Neural progenitor cell (in vitro differentiated cells): ENCODE results near the gene HES3. TPM values are rescaled to one million over a fixed set of nuclear protein-coding genes. Genes with fewer than 3 reads are reported as not detected.

ENCODE experiments used
- DNase-seq: peaks from one replicate; pipeline ENCODE4 v3.0.0-alpha.2; 2016; ENCODE audit warnings: low spot score
- H2AFZ ChIP-seq: fragments of 200-600 bp; sonication (generic); replicated peaks from 2 replicates; pipeline ENCODE4 v1.6.1; 2016; ENCODE audit warnings: antibody characterized with exemption
- H3F3A ChIP-seq: fragments of 200-600 bp; sonication (generic); 2 replicates; pipeline ENCODE4 v1.6.1; 2016; ENCODE audit warnings: antibody characterized with exemption, low read depth
- H3K27ac ChIP-seq: fragments of 200-600 bp; sonication (generic); 2 replicates; pipeline ENCODE4 v1.5.1; 2016; ENCODE audit warnings: mild to moderate bottlenecking
- H3K27me3 ChIP-seq: fragments of 200-600 bp; sonication (generic); 2 replicates; pipeline ENCODE4 v1.6.1; 2016; ENCODE audit warnings: mild to moderate bottlenecking, moderate library complexity
- H3K36me3 ChIP-seq: fragments of 200-600 bp; sonication (generic); 2 replicates; pipeline ENCODE4 v1.5.1; 2016
- H3K4me1 ChIP-seq: fragments of 200-600 bp; sonication (generic); 2 replicates; pipeline ENCODE4 v1.6.1; 2016; ENCODE audit warnings: mixed run types
- H3K4me2 ChIP-seq: fragments of 200-600 bp; sonication (generic); 2 replicates; pipeline ENCODE4 v1.6.1; 2016
- H3K4me3 ChIP-seq: fragments of 200-600 bp; sonication (generic); 2 replicates; pipeline ENCODE4 v1.5.1; 2016
- H3K79me2 ChIP-seq: fragments of 200-600 bp; sonication (generic); 2 replicates; pipeline ENCODE4 v1.6.1; 2016; ENCODE audit warnings: low read depth
- H3K9ac ChIP-seq: fragments of 200-600 bp; sonication (generic); 2 replicates; pipeline ENCODE4 v1.6.1; 2016
- H3K9me3 ChIP-seq: fragments of 200-600 bp; sonication (generic); 2 replicates; pipeline ENCODE4 v1.5.1; 2016; ENCODE audit warnings: low read depth
- H4K20me1 ChIP-seq: fragments of 200-600 bp; sonication (generic); 2 replicates; pipeline ENCODE4 v1.6.1; 2016; ENCODE audit warnings: low read depth
- H3K27ac Mint-ChIP-seq: 3 replicates; pipeline ENCODE4 v1.8.0; 2021; ENCODE audit warnings: mixed read lengths
- H3K27me3 Mint-ChIP-seq: 2 replicates; pipeline ENCODE4 v1.8.0; 2022; ENCODE audit warnings: low read depth, mild to moderate bottlenecking, inconsistent platforms, moderate library complexity, mixed read lengths; ENCODE audit not compliant: insufficient read depth
- H3K36me3 Mint-ChIP-seq: 3 replicates; pipeline ENCODE4 v1.8.0; 2021; ENCODE audit warnings: mixed read lengths
- H3K4me1 Mint-ChIP-seq: 3 replicates; pipeline ENCODE4 v1.8.0; 2021; ENCODE audit warnings: mixed read lengths
- H3K4me3 Mint-ChIP-seq: 3 replicates; pipeline ENCODE4 v1.8.0; 2021; ENCODE audit warnings: mild to moderate bottlenecking, moderate library complexity, mixed read lengths
- H3K9me3 Mint-ChIP-seq: 3 replicates; pipeline ENCODE4 v1.8.0; 2020; ENCODE audit warnings: mixed read lengths
- EZH2 ChIP-seq: fragments of 200-600 bp; sonication (generic); IDR thresholded peaks from 2 replicates; pipeline ENCODE4 v1.6.1; 2017; ENCODE audit warnings: antibody characterized with exemption, mild to moderate bottlenecking, moderate library complexity
- EZH2phosphoT487 ChIP-seq: fragments of 200-600 bp; sonication (generic); IDR thresholded peaks from 2 replicates; pipeline ENCODE4 v1.6.1; 2017; ENCODE audit warnings: antibody characterized with exemption
- total RNA-seq: library from RNA; depleted of rRNA; stranded (reverse); fragments of >200 nt; gene quantifications from 2 replicates; pipeline ENCODE4 v1.2.3, GENCODE V29; 2015; ENCODE audit warnings: low replicate concordance
- TF ChIP-seq, protein P1 (sequence below): fragments of 200-600 bp; sonication (generic); IDR thresholded peaks from 2 replicates; pipeline ENCODE4 v1.5.1; 2017; ENCODE audit warnings: antibody characterized with exemption, mild to moderate bottlenecking

HES3 gene
- total RNA-seq, 1 donor from 2014 or later = 5.5 TPM

DNA sequence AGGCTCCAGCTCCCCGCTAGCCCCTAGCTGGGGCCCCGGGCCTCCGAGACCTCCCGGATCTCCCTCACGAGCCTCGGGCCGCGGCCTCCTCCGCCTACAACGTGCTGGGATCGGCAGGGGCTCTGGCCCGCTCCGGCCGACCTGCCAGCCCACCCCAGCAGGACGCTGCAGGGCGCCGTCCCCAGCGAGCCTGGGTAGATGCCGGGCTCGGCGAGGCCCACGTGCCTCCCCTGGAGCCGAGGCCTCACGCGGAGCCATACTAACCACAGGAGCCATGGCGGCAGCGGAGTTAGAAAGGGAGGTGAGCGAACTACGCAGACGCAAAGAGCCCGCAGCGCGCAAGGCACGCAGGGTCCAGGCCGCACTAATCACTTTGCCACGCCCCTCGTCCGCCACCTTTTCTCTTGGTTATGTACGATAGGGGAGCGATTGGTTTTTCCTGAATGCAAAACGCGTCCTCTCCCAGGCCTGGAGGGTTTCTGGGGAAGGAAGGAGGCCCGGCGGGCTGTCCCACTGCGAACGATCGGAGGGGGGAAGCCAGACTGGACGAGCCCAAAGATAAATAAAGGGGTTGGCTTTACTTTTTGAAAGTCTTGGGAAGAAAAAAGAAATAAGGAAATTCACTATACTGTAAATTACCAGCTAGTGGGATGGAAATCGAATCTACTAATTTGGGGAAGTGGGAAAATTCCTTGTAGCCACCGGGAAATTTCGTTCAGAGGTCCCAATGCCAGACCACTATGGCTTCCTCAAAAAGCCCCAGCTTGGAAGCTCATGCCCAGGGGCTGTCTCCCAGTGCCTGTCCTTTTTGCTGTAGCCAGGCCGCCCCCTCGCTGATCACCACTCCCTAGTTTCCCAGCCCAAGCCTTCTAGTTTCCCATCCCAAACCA, 44.4 kb upstream of the HES3 start, which contains the start of gene RPL22:
TSS of gene RPL22 (minus strand) at position 298 of the 890 bp plus-strand sequence. CDS start at position 276, 22 bp downstream.
- Histone ChIP-seq H3K9me3 (no peaks in the 10 kb centered on the region), H3K27ac (peak within 1 kb of the TSS; percentile 18), H3K9ac (peak within 1 kb of the TSS; percentile 92), H2AFZ (peak within 1 kb of the TSS; percentile 45), H3K27me3 (no peaks in the 10 kb centered on the region), H3K79me2 (peaks cover 49% of the 10 kb centered on the region), H3F3A (peaks cover 20% of the 10 kb centered on the region), H3K36me3 (peaks cover 7% of the 10 kb centered on the region), H3K4me3 (peak within 1 kb of the TSS; percentile 84), H3K4me1 (peaks cover 19% of the 10 kb centered on the region), H4K20me1 (peaks cover 45% of the 10 kb centered on the region), H3K4me2 (peak within 1 kb of the TSS; percentile 93)
- Mint-ChIP-seq H3K36me3 (peaks cover 12% of the 10 kb centered on the region), H3K27me3 (peaks cover 4% of the 10 kb centered on the region), H3K9me3 (no peaks in the 10 kb centered on the region), H3K4me3 (peak within 1 kb of the TSS; percentile 92), H3K4me1 (peaks cover 31% of the 10 kb centered on the region), H3K27ac (peak within 1 kb of the TSS; percentile 100)
- peak; percentile 99 for DNase-seq
- TF ChIP-seq EZH2phosphoT487 (no peak), EZH2 (no peak)
- TF ChIP-seq, protein P1, sequence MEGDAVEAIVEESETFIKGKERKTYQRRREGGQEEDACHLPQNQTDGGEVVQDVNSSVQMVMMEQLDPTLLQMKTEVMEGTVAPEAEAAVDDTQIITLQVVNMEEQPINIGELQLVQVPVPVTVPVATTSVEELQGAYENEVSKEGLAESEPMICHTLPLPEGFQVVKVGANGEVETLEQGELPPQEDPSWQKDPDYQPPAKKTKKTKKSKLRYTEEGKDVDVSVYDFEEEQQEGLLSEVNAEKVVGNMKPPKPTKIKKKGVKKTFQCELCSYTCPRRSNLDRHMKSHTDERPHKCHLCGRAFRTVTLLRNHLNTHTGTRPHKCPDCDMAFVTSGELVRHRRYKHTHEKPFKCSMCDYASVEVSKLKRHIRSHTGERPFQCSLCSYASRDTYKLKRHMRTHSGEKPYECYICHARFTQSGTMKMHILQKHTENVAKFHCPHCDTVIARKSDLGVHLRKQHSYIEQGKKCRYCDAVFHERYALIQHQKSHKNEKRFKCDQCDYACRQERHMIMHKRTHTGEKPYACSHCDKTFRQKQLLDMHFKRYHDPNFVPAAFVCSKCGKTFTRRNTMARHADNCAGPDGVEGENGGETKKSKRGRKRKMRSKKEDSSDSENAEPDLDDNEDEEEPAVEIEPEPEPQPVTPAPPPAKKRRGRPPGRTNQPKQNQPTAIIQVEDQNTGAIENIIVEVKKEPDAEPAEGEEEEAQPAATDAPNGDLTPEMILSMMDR = no peak

DNA sequence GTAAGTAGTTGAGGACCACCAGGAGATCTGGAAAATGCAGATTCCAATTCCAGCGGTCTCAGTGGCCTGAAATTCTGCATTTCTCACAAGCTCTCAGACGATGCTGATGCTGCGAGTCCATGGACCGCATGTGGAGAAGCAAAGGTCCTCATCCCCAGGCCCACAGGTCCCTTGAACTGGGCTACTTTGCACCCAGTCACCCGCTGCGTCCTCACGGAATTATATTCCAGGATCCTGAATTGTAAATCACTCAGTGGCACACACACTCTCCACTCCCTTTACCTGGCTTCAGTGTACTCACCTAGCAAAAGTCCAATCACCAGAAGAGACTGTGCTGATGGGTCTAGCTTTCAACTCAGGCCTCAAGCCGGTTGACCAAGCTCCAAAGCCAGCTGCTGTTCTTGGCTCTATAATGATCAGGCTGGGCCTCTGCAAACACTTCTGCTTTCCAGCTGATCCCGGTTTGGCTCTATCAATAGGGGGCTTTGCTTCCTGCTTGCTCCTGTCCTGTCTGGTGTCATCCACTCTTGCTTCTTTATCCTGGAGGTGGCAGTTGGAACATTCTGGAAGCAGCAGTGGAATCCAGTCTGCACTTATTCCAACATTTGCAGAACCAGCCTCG, 43.7 kb upstream of the HES3 start:
- Histone ChIP-seq H3K9me3 (no peaks in the 10 kb centered on the region), H3K79me2 (peaks cover 42% of the 10 kb centered on the region), H3K4me1 (peaks cover 19% of the 10 kb centered on the region), H4K20me1 (peaks cover 39% of the 10 kb centered on the region), H2AFZ (peak overlapping the region; percentile 45), H3K27me3 (peaks cover 3% of the 10 kb centered on the region), H3K4me3 (peak overlapping the region; percentile 84), H3K36me3 (peaks cover 7% of the 10 kb centered on the region), H3K4me2 (peak overlapping the region; percentile 66), H3K27ac (no peak overlapping the region), H3K9ac (no peak overlapping the region), H3F3A (peaks cover 27% of the 10 kb centered on the region)
- H3K4me1 Mint-ChIP-seq = peaks cover 36% of the 10 kb centered on the region
- peak overlapping the region; percentile 92 for H3K4me3 Mint-ChIP-seq
- H3K27ac Mint-ChIP-seq = peak overlapping the region; percentile 100
- peaks cover 12% of the 10 kb centered on the region for H3K36me3 Mint-ChIP-seq
- DNase-seq = no peak
- TF ChIP-seq EZH2phosphoT487 (no peak), EZH2 (no peak)
- TF ChIP-seq, protein P1 = no peak
- no peaks in the 10 kb centered on the region for H3K9me3 Mint-ChIP-seq
- peaks cover 6% of the 10 kb centered on the region for H3K27me3 Mint-ChIP-seq

DNA sequence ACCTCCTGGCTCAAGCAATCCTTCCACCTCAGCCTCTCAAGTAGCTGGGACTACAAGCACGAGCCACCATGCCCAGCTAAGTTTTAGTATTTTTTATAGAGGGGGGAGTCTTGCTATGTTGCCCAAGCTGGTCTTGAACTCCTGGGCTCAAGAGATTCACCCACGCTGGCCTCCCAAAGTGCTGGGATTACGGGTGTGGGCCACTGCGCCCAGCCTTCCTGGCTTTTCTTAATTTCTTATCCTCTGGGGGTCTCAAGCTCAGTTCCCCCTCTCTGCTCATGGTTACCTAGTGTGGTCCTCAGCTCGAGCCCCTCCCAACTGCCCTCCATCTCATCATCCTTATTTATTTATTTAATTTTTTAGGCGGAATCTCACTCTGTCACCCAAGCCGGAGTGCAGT, 41.7 kb upstream of the HES3 start:
- peaks cover 21% of the 10 kb centered on the region for H4K20me1 ChIP-seq
- DNase-seq = no peak
- no peak overlapping the region for H3K4me2 ChIP-seq
- no peak overlapping the region for H3K27ac ChIP-seq
- no peak overlapping the region for H2AFZ ChIP-seq
- no peak overlapping the region for H3K4me3 ChIP-seq
- Mint-ChIP-seq H3K9me3 (no peaks in the 10 kb centered on the region), H3K27me3 (peaks cover 11% of the 10 kb centered on the region), H3K27ac (no peak overlapping the region), H3K36me3 (peaks cover 4% of the 10 kb centered on the region), H3K4me3 (no peak overlapping the region), H3K4me1 (peaks cover 32% of the 10 kb centered on the region)
- no peaks in the 10 kb centered on the region for H3K9me3 ChIP-seq
- peaks cover 19% of the 10 kb centered on the region for H3K4me1 ChIP-seq
- TF ChIP-seq EZH2 (no peak), EZH2phosphoT487 (no peak)
- TF ChIP-seq, protein P1 = no peak
- peaks cover 38% of the 10 kb centered on the region for H3F3A ChIP-seq
- H3K36me3 ChIP-seq = no peaks in the 10 kb centered on the region
- H3K27me3 ChIP-seq = peaks cover 22% of the 10 kb centered on the region
- no peak overlapping the region for H3K9ac ChIP-seq
- peaks cover 22% of the 10 kb centered on the region for H3K79me2 ChIP-seq
